CD14-positive monocyte (primary cell): Measurements from ENCODE around the gene SPRYD7. TPM values are rescaled to one million over a fixed set of nuclear protein-coding genes. Genes with fewer than 3 reads are reported as not detected.

Source experiments
- DNase-seq, 3 donors: peaks; one replicate each; pipeline ENCODE4 v3.0.0-alpha.2; 2011 to 2022
- H2AFZ ChIP-seq: 2 replicates; pipeline ENCODE4 v1.6.0; 2012; ENCODE audit warnings: mild to moderate bottlenecking, low read depth, low read length, inconsistent platforms; ENCODE audit not compliant: insufficient read depth, poor library complexity, severe bottlenecking
- H3K27ac ChIP-seq, 2 donors: 1 replicate in 1 of 2; 2 replicates in 1 of 2; pipeline ENCODE4 v1.5.1; 2012 to 2013; ENCODE audit warnings: low read length in 2 of 2, control low read depth in 1 of 2, inconsistent platforms in 1 of 2, low read depth in 1 of 2, mild to moderate bottlenecking in 1 of 2
- H3K27me3 ChIP-seq, 2 donors: one replicate each; pipeline versions ENCODE4 v1.6.0 to v1.6.1; 2011 to 2013; ENCODE audit warnings: low read length in 2 of 2; ENCODE audit not compliant: control insufficient read depth in 2 of 2, insufficient read depth in 2 of 2
- H3K36me3 ChIP-seq, 2 donors: replicated peaks in 1 of 2; 1 replicate in 1 of 2; 2 replicates in 1 of 2; pipeline versions ENCODE4 v1.5.1 to v1.6.1; 2012 to 2013; ENCODE audit warnings: low read length in 2 of 2, control low read depth in 1 of 2, inconsistent platforms in 1 of 2, mild to moderate bottlenecking in 1 of 2; ENCODE audit not compliant: insufficient read depth in 2 of 2, control insufficient read depth in 1 of 2
- H3K4me1 ChIP-seq, 2 donors: 1 replicate in 1 of 2; 2 replicates in 1 of 2; pipeline versions ENCODE4 v1.5.1 to v1.6.1; 2012 to 2013; ENCODE audit warnings: low read length in 2 of 2, control low read depth in 1 of 2, inconsistent platforms in 1 of 2, mild to moderate bottlenecking in 1 of 2, moderate library complexity in 1 of 2; ENCODE audit not compliant: insufficient read depth in 2 of 2, control insufficient read depth in 1 of 2
- H3K4me2 ChIP-seq: replicated peaks from 2 replicates; pipeline ENCODE3; 2012; ENCODE audit warnings: low read length, moderate library complexity, mild to moderate bottlenecking; ENCODE audit not compliant: poor library complexity, severe bottlenecking; ENCODE audit errors: extremely low read depth
- H3K4me3 ChIP-seq, 3 experiments: fragments of 200-600 bp in 1 of 3; sonication (generic) in 1 of 3; replicated peaks in 1 of 3; 1 replicate in 2 of 3; 2 replicates in 1 of 3; pipeline ENCODE4 v1.5.1; 2011 to 2013; ENCODE audit warnings: low read length in 3 of 3, mild to moderate bottlenecking in 3 of 3, control low read depth in 2 of 3, low read depth in 2 of 3, inconsistent platforms in 1 of 3, moderate library complexity in 1 of 3
- H3K79me2 ChIP-seq: 2 replicates; pipeline ENCODE4 v1.6.0; 2012; ENCODE audit warnings: mild to moderate bottlenecking, control low read depth, inconsistent platforms, low read length, moderate library complexity; ENCODE audit not compliant: insufficient read depth
- H3K9ac ChIP-seq: 2 replicates; pipeline ENCODE4 v1.6.0; 2017; ENCODE audit warnings: low read length, mild to moderate bottlenecking; ENCODE audit not compliant: insufficient read depth, poor library complexity, severe bottlenecking
- H3K9me3 ChIP-seq, 2 donors: replicated peaks in 1 of 2; 1 replicate in 1 of 2; 2 replicates in 1 of 2; pipeline versions ENCODE4 v1.5.1 to v1.6.1; 2012 to 2013; ENCODE audit warnings: low read length in 2 of 2, control low read depth in 1 of 2; ENCODE audit not compliant: control insufficient read depth in 1 of 2, insufficient read depth in 1 of 2
- H4K20me1 ChIP-seq: 2 replicates; pipeline ENCODE4 v1.6.0; 2012; ENCODE audit warnings: mild to moderate bottlenecking, low read length, control low read depth, moderate library complexity; ENCODE audit not compliant: insufficient read depth
- H3K27ac Mint-ChIP-seq, 7 donors: one replicate each; pipeline ENCODE4 v1.8.0; 2020; ENCODE audit warnings: mild to moderate bottlenecking in 7 of 7, mixed read lengths in 7 of 7, moderate library complexity in 6 of 7, inconsistent platforms in 2 of 7
- H3K27me3 Mint-ChIP-seq, 3 donors: one replicate each; pipeline ENCODE4 v1.8.0; 2021 to 2022; ENCODE audit warnings: low read depth in 3 of 3, mild to moderate bottlenecking in 3 of 3, mixed read lengths in 3 of 3, moderate library complexity in 3 of 3, inconsistent platforms in 1 of 3
- H3K36me3 Mint-ChIP-seq, 2 donors: one replicate each; pipeline ENCODE4 v1.8.0; 2020; ENCODE audit warnings: mixed read lengths in 2 of 2, inconsistent platforms in 1 of 2, mild to moderate bottlenecking in 1 of 2
- H3K4me1 Mint-ChIP-seq: one replicate; pipeline ENCODE4 v1.8.0; 2020; ENCODE audit warnings: mild to moderate bottlenecking, mixed read lengths
- H3K4me3 Mint-ChIP-seq, 2 donors: one replicate each; pipeline ENCODE4 v1.8.0; 2020; ENCODE audit warnings: mild to moderate bottlenecking in 2 of 2, mixed read lengths in 2 of 2, moderate library complexity in 1 of 2
- H3K9me3 Mint-ChIP-seq, 7 donors: one replicate each; pipeline ENCODE4 v1.8.0; 2020 to 2022; ENCODE audit warnings: mixed read lengths in 7 of 7, mild to moderate bottlenecking in 6 of 7, moderate library complexity in 6 of 7, inconsistent platforms in 2 of 7
- WGBS: methylation state at CpG from one replicate; pipeline ENCODE4 v1.1.5; 2013; ENCODE audit warnings: missing lambda C conversion rate; ENCODE audit not compliant: insufficient coverage; 5-methylcytosine and 5-hydroxymethylcytosine counted together
- intact Hi-C, 2 donors: fragments of 100-400 bp; cut with micrococcal nuclease; formaldehyde crosslinking; loops; one replicate each; pipeline versions ENCODE4 v1.15.0 to v1.15.1; 2023
- polyA plus RNA-seq, 3 donors: library from polyadenylated mRNA; depleted of rRNA in 1 of 3; unstranded in 2 of 3; stranded (reverse) in 1 of 3; fragments of 300-500 nt in 2 of 3; fragments of >200 nt in 1 of 3; fragmentation: Illumina TruSeq in 2 of 3; gene quantifications; 1 replicate in 2 of 3; 2 replicates in 1 of 3; pipeline ENCODE4 v1.2.3, GENCODE V29; 2012 to 2021
- TF ChIP-seq, protein P1 (sequence below): fragments of 200-600 bp; IDR thresholded peaks from one replicate; pipeline ENCODE4 v1.8.0; 2022; ENCODE audit warnings: antibody characterized with exemption, mild to moderate bottlenecking

SPRYD7 gene
- polyA plus RNA-seq, 3 donors = 1.1 to 2.3 (median 1.2) TPM

DNA sequence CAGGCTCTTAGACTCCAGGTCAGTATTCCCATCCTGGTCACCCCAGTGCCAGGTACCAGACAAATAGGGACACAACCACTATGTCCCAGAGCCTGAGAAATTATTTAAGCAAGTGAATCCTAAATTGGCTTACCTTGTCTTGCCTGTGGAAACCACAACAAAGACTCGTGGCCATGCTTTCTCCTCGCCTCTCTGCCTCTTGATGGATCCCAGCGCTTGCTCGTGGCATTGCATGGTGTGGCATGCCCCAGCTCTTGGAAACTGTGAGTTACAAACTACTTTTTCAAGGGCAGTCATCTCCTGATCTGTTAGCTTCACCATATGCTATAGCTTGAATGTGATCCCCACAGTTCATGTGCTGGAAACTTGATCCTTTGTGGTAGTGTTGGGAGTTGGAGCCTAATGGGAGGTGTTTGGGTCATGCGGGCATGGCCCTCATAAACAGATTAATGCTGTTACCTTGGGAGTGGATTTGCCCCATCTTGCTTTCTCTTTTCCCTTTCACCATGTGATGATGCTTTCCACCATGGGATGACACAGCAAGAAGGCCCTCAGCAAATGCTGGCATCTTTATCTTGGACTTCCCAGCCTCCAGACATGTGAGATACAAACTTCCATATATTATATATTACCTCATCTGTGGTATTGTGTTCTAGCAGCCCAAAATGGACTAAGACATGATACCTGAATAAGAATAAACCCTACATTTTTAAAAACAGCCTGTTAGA lies 31.2 kb downstream of the SPRYD7 start:
- H3K4me1 ChIP-seq = no peaks in the 10 kb centered on the region
- H3K4me2 ChIP-seq = no peak overlapping the region
- TF ChIP-seq, protein P1, sequence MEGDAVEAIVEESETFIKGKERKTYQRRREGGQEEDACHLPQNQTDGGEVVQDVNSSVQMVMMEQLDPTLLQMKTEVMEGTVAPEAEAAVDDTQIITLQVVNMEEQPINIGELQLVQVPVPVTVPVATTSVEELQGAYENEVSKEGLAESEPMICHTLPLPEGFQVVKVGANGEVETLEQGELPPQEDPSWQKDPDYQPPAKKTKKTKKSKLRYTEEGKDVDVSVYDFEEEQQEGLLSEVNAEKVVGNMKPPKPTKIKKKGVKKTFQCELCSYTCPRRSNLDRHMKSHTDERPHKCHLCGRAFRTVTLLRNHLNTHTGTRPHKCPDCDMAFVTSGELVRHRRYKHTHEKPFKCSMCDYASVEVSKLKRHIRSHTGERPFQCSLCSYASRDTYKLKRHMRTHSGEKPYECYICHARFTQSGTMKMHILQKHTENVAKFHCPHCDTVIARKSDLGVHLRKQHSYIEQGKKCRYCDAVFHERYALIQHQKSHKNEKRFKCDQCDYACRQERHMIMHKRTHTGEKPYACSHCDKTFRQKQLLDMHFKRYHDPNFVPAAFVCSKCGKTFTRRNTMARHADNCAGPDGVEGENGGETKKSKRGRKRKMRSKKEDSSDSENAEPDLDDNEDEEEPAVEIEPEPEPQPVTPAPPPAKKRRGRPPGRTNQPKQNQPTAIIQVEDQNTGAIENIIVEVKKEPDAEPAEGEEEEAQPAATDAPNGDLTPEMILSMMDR = no peak
- no peaks in the 10 kb centered on the region for H3K79me2 ChIP-seq
- H2AFZ ChIP-seq = no peak overlapping the region
- peaks cover 0 to 2% (median 0%) of the 10 kb centered on the region in 3 donors for H3K27me3 Mint-ChIP-seq
- H3K27ac ChIP-seq = no peak overlapping the region
- H3K36me3 ChIP-seq = no peaks in the 10 kb centered on the region
- no peak overlapping the region for H3K9ac ChIP-seq
- peaks cover 3 to 20% (median 13%) of the 10 kb centered on the region in 7 donors for H3K9me3 Mint-ChIP-seq
- 97% methylated on average over 4 of the region's 5 CpGs for WGBS
- intact Hi-C loops = no loop called here
- no peak overlapping the region for H3K4me3 ChIP-seq
- no peak overlapping the region for H3K4me3 Mint-ChIP-seq
- H3K36me3 Mint-ChIP-seq = no peaks in the 10 kb centered on the region
- no peaks in the 10 kb centered on the region for H4K20me1 ChIP-seq
- DNase-seq = no peak
- H3K9me3 ChIP-seq = peaks cover 4 to 14% of the 10 kb centered on the region in 2 donors
- H3K27me3 ChIP-seq = no peaks in the 10 kb centered on the region
- H3K27ac Mint-ChIP-seq = no peak overlapping the region
- no peaks in the 10 kb centered on the region for H3K4me1 Mint-ChIP-seq

DNA sequence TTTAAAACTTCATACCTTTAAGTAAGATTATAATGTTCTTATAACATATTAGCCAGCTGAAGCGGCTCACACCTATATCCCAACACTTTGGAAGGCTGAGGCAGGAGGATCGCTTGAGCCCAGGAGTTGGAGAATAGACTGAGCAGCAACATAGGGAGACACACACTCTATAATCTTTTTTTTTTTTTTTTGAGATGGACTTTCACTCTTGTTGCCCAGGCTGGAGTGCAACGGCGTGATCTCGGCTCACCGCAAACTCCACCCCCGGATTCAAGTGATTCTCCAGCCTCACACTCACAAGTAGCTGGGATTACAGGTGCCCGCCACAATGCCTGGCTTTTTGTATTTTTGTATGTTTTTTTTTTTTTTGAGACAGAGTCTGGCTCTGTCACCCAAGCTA lies 37.3 kb downstream of the SPRYD7 start:
- TF ChIP-seq, protein P1 = no peak

More for the DNA sequence above, 37.3 kb downstream of the SPRYD7 start:
- H3K4me2 ChIP-seq = no peak overlapping the region
- intact Hi-C loops = no loop called here
- Mint-ChIP-seq H3K9me3 (peaks cover 0 to 9% (median 3%) of the 10 kb centered on the region in 7 donors), H3K36me3 (no peaks in the 10 kb centered on the region), H3K27me3 (peaks cover 0 to 2% (median 1%) of the 10 kb centered on the region in 3 donors), H3K27ac (peak overlapping the region in 1 of 7 donors; percentile 53), H3K4me1 (no peaks in the 10 kb centered on the region), H3K4me3 (no peak overlapping the region)
- H4K20me1 ChIP-seq = no peaks in the 10 kb centered on the region
- no peak overlapping the region for H3K27ac ChIP-seq
- no peaks in the 10 kb centered on the region for H3K27me3 ChIP-seq
- no peaks in the 10 kb centered on the region for H3K36me3 ChIP-seq
- WGBS = no CpG with 5 or more reads among the region's 8 CpGs
- H3K9me3 ChIP-seq = peaks cover 3 to 6% of the 10 kb centered on the region in 2 donors
- H3K4me1 ChIP-seq = no peaks in the 10 kb centered on the region
- no peak overlapping the region for H2AFZ ChIP-seq
- H3K9ac ChIP-seq = no peak overlapping the region
- no peak overlapping the region for H3K4me3 ChIP-seq
- no peaks in the 10 kb centered on the region for H3K79me2 ChIP-seq
- no peak for DNase-seq
